ENCODE results near the gene RPP38.
A peak's percentile ranks its signal among the peaks of the same experiment; 100 is the strongest.

The RPP38 gene

DNA sequence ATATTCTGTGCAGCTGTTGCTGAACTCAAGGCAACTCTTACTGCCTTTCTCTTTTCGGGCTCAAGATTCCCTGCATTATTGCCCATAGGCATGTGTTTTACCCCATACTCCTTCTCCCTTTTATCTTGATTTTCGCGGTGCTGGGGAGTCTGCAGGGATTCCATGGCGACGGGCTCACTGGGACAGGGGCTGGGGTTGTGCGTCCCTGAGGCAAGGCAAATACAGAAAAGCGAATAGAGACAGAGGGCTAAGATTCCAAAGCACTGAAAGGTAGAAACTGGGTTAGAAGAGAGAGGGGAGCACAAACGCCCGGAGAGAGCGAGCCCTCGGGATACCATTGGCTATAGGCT, 519 bp upstream of the RPP38 start:
- no peak for TF ChIP-seq CTCF (IDR thresholded peaks at IDR 0.05)
- H3K27ac Mint-ChIP-seq = peak overlapping the region; percentile 64
- peaks cover 16% of the 10 kb centered on the region for H3K27me3 Mint-ChIP-seq (ENCODE audit: low read depth, poor library complexity)
- DNase-seq = no peak
- peaks cover 3% of the 10 kb centered on the region for H3K9me3 Mint-ChIP-seq
- peaks cover 37% of the 10 kb centered on the region for H3K4me1 Mint-ChIP-seq
- H3K36me3 Mint-ChIP-seq (ENCODE audit: low read depth) = peaks cover 14% of the 10 kb centered on the region
- peak overlapping the region; percentile 99 for H3K4me3 Mint-ChIP-seq

GRCh38 chr10:15099886-15100285, 2.7 kb downstream of the RPP38 start:
- peak overlapping the region; percentile 28 for H3K4me3 Mint-ChIP-seq
- TF ChIP-seq CTCF (IDR thresholded peaks at IDR 0.05) = no peak
- peaks cover 36% of the 10 kb centered on the region for H3K36me3 Mint-ChIP-seq (ENCODE audit: low read depth)
- no peak for DNase-seq
- peaks cover 52% of the 10 kb centered on the region for H3K4me1 Mint-ChIP-seq
- H3K9me3 Mint-ChIP-seq = no peaks in the 10 kb centered on the region
- H3K27ac Mint-ChIP-seq = no peak overlapping the region
- peaks cover 6% of the 10 kb centered on the region for H3K27me3 Mint-ChIP-seq (ENCODE audit: low read depth, poor library complexity)

- Mint-ChIP-seq H3K27ac (peak overlapping the region; percentile 82), H3K9me3 (no peaks in the 10 kb centered on the region), H3K4me3 (no peak overlapping the region), H3K27me3 (ENCODE audit: low read depth, poor library complexity) (no peaks in the 10 kb centered on the region), H3K4me1 (peaks cover 30% of the 10 kb centered on the region), H3K36me3 (ENCODE audit: low read depth) (peaks cover 58% of the 10 kb centered on the region)
- no peak for TF ChIP-seq CTCF (IDR thresholded peaks at IDR 0.05)
- no peak for DNase-seq
These were observed 6.4 kb downstream of the RPP38 start for GRCh38 chr10:15103513-15103912.

DNA sequence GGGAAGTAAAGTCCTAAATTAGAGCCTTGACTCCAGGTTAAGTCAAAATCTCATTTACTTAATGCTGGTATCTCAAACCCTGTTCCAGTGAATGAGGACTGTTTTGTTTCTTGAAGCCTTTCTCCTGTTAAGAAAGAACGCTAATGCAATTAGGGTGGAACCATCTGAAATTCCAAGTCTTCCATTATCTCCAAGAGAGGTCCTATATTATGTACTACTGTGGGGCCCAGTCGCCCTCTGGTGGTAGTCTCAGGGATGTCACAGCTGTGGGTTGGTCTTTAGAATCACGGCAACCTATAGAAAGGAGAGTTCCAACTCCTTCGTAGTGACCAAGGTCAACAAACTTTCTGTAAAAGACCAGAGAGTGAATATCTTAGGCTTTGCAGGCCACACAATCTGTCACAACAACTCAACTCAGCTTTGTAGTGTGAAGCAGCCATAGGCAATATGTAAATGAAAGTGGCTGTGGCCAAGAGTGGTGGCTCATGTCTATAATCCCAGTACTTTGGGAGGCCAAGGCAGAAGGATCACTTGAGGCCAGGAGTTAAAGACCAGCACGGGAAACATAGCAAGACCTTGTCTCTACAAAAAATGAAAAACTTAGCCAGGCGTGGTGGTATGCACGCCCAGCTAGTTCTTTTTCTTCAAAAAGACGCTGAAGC, 9.3 kb downstream of the RPP38 start:
- H3K4me1 Mint-ChIP-seq = peaks cover 16% of the 10 kb centered on the region
- no peak overlapping the region for H3K4me3 Mint-ChIP-seq
- H3K27ac Mint-ChIP-seq = no peak overlapping the region
- no peaks in the 10 kb centered on the region for H3K27me3 Mint-ChIP-seq (ENCODE audit: low read depth, poor library complexity)
- peak; percentile 79 for DNase-seq
- peaks cover 62% of the 10 kb centered on the region for H3K36me3 Mint-ChIP-seq (ENCODE audit: low read depth)
- no peaks in the 10 kb centered on the region for H3K9me3 Mint-ChIP-seq
- TF ChIP-seq CTCF (IDR thresholded peaks at IDR 0.05) = peak; percentile 93

DNA sequence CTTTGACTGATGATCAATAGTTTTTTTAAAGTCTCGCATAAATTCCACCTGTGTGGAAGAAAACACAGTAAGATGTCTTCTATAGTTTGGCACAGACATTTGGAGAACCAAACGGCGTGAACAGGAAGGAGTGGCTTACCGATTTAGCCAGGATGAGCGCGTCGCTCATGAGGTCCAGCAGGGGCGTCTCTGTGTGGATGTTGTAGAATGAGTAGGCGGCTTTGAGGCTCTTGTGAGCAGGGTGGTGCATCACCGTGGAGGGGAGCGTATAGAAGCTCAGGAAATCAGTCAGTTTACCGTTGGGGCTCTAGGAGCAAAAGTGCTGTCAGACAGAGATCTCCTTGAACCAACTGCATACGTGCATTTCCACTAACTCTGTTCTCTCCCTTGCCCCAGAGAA, 15.5 kb downstream of the RPP38 start:
- TF ChIP-seq CTCF (IDR thresholded peaks at IDR 0.05) = no peak
- Mint-ChIP-seq H3K4me3 (no peak overlapping the region), H3K9me3 (no peaks in the 10 kb centered on the region), H3K36me3 (ENCODE audit: low read depth) (peaks cover 30% of the 10 kb centered on the region), H3K27ac (no peak overlapping the region), H3K27me3 (ENCODE audit: low read depth, poor library complexity) (no peaks in the 10 kb centered on the region), H3K4me1 (no peaks in the 10 kb centered on the region)
- no peak for DNase-seq

GRCh38 chr10:15113766-15114165, 16.6 kb downstream of the RPP38 start:
- Mint-ChIP-seq H3K9me3 (no peaks in the 10 kb centered on the region), H3K27ac (no peak overlapping the region), H3K27me3 (ENCODE audit: low read depth, poor library complexity) (peaks cover 2% of the 10 kb centered on the region), H3K36me3 (ENCODE audit: low read depth) (peaks cover 19% of the 10 kb centered on the region), H3K4me1 (no peaks in the 10 kb centered on the region), H3K4me3 (no peak overlapping the region)
- DNase-seq = no peak
- no peak for TF ChIP-seq CTCF (IDR thresholded peaks at IDR 0.05)

Data from nephron progenitor cell (in vitro differentiated cells).